Small intestine (tissue), 7 donors: ENCODE measurements around the gene TOMM40L. TPM values are rescaled to one million over a fixed set of nuclear protein-coding genes. Genes with fewer than 3 reads are reported as not detected.
A peak's percentile ranks its signal among the peaks of the same experiment; 100 is the strongest.

Source experiments
- DNase-seq, 2 donors: peaks; one replicate each; pipeline versions ENCODE4 v3.0.0 to v3.0.0-alpha.2; 2013
- FAIRE-seq: peaks from 2 replicates; lab custom pipeline; 2012; peaks lifted over from hg19 to GRCh38; lab: Jason Lieb, UNC
- H3K27ac ChIP-seq, 3 donors: one replicate each; pipeline ENCODE4 v1.5.1; 2013; ENCODE audit warnings: low read length in 2 of 3, mild to moderate bottlenecking in 2 of 3, control low read depth in 1 of 3, inconsistent platforms in 1 of 3, low read depth in 1 of 3, moderate library complexity in 1 of 3
- H3K27me3 ChIP-seq, 3 donors: one replicate each; pipeline ENCODE4 v1.6.1; 2013; ENCODE audit warnings: low read length in 3 of 3, inconsistent platforms in 1 of 3; ENCODE audit not compliant: control insufficient read depth in 3 of 3, insufficient read depth in 3 of 3
- H3K36me3 ChIP-seq, 3 donors: one replicate each; pipeline ENCODE4 v1.6.1; 2013; ENCODE audit warnings: low read length in 3 of 3, inconsistent platforms in 1 of 3, low read depth in 1 of 3, mild to moderate bottlenecking in 1 of 3, moderate library complexity in 1 of 3; ENCODE audit not compliant: control insufficient read depth in 3 of 3, insufficient read depth in 2 of 3
- H3K4me1 ChIP-seq, 3 donors: one replicate each; pipeline ENCODE4 v1.6.1; 2013; ENCODE audit warnings: low read length in 2 of 3, inconsistent platforms in 1 of 3, low read depth in 1 of 3, mild to moderate bottlenecking in 1 of 3, moderate library complexity in 1 of 3; ENCODE audit not compliant: control insufficient read depth in 3 of 3, insufficient read depth in 2 of 3
- H3K4me3 ChIP-seq, 3 donors: one replicate each; pipeline ENCODE4 v1.5.1; 2013; ENCODE audit warnings: low read length in 3 of 3, control low read depth in 1 of 3, inconsistent platforms in 1 of 3, low read depth in 1 of 3, mild to moderate bottlenecking in 1 of 3, moderate library complexity in 1 of 3
- H3K9me3 ChIP-seq, 2 donors: one replicate each; pipeline ENCODE4 v1.6.1; 2013; ENCODE audit warnings: low read depth in 1 of 2, low read length in 1 of 2; ENCODE audit not compliant: control insufficient read depth in 2 of 2, insufficient read depth in 1 of 2
- WGBS, 3 donors: extraction: QIAGEN DNeasy Blood & Tissue Kit; methylation state at CpG; one replicate each; pipeline ENCODE4 v1.1.7; 2013; 5-methylcytosine and 5-hydroxymethylcytosine counted together
- polyA plus RNA-seq, 4 donors: library from polyadenylated mRNA; stranded (reverse) in 3 of 4; unstranded in 1 of 4; fragments of 200-250 nt in 3 of 4; fragments of 120-200 nt in 1 of 4; gene quantifications; one replicate each; pipeline versions ENCODE4 v1.2.1 to v1.2.3, GENCODE V29; 2013
- donor health status: healthy with polysubstance abuse.
- donor health status: control.
- donor health status: control.
- donor health status: Bipolar disorder and iron deficiency.
- donor health status: healthy.

The TOMM40L gene
- polyA plus RNA-seq, 4 donors: 12.4 to 32.9 (median 22.1) TPM

DNA sequence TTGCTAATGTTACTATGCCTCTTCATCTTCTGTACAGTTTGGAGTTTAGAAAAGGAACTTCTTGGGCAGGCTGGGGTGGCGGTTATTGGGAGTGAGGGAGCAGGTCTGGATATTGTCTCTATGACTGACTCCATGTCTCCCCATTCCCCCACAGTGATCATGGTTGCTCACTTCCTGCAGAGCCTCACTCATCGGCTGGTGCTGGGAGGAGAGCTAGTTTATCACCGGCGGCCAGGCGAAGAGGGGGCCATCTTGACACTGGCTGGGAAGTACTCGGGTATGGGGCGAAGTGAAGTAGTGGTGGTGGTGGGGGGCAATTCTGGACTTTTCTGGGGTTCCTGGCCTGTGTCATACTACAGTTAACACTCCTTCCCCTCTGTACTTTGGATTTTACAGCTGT lies 2.2 kb downstream of the TOMM40L start:
- WGBS, 3 donors: 92 to 99% (median 92%) methylated on average over 7 of the region's 7 CpGs
- FAIRE-seq: no peak
- no peaks in the 10 kb centered on the region for H3K9me3 ChIP-seq
- H3K27me3 ChIP-seq: no peaks in the 10 kb centered on the region
- peak in 1 of 2 donors; percentile 33 for DNase-seq
- H3K36me3 ChIP-seq: peaks cover 3 to 41% (median 11%) of the 10 kb centered on the region in 3 donors
- peak overlapping the region in 1 of 3 donors; percentile 5 for H3K4me3 ChIP-seq
- H3K27ac ChIP-seq: peak overlapping the region in 1 of 3 donors; percentile 55
- peaks cover 0 to 59% (median 8%) of the 10 kb centered on the region in 3 donors for H3K4me1 ChIP-seq

DNA sequence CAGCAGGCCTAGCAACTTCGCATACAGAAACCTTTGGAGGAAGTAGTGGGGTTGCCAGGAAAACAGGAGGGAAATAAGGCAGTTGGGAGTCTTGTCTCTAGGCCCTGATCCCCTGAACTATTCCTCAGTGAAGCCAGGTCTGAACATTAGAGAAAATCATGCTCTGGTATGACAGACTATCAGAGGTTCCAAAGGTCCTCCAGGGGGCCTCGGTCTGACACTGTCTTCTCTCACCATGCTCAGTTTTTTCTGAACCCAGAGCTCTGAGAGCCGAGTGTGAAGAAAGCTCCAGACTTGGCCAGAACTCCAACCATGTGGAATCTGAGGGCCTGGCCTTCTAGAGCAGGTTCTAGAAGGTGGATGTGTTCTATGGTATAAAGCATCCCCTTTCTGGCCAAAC lies 4.0 kb downstream of the TOMM40L start:
- DNase-seq (peak in 1 of 2 donors; percentile 51), FAIRE-seq (no peak)
- Histone ChIP-seq H3K4me3 (no peak overlapping the region), H3K4me1 (peaks cover 0 to 46% (median 4%) of the 10 kb centered on the region in 3 donors), H3K27ac (peak overlapping the region in 1 of 3 donors; percentile 55), H3K27me3 (no peaks in the 10 kb centered on the region), H3K9me3 (no peaks in the 10 kb centered on the region), H3K36me3 (peaks cover 3 to 41% (median 11%) of the 10 kb centered on the region in 3 donors)
- WGBS, 3 donors: 59 to 62% (median 62%) methylated on average over 3 of the region's 3 CpGs

DNA sequence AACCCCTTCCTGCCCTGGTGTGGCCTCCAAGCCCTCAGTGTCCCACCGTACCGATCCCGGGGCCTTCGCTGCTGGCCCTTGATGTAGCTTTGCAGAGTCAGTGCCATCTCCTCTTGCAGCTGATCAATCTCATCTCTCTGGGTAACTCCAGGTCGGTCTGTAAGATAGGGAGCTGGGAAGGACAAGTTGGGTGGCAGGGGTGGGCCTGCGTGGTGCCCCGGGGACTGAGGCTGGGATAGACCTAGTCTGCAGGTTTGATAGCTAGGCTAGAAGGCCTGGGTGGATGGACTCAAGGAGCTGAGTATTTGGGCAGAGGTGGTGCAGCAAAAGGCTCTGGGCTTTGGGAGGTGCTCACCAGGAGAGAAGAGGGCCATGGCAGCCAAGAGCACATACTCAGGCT lies 4.9 kb downstream of the TOMM40L start:
- FAIRE-seq (no peak), DNase-seq (no peak)
- WGBS, 3 donors: 95 to 96% (median 96%) methylated on average over 7 of the region's 7 CpGs
- no peaks in the 10 kb centered on the region for H3K27me3 ChIP-seq
- no peaks in the 10 kb centered on the region for H3K9me3 ChIP-seq
- peaks cover 0 to 40% (median 0%) of the 10 kb centered on the region in 3 donors for H3K4me1 ChIP-seq
- no peak overlapping the region for H3K4me3 ChIP-seq
- H3K27ac ChIP-seq: no peak overlapping the region
- peaks cover 3 to 41% (median 11%) of the 10 kb centered on the region in 3 donors for H3K36me3 ChIP-seq

DNA sequence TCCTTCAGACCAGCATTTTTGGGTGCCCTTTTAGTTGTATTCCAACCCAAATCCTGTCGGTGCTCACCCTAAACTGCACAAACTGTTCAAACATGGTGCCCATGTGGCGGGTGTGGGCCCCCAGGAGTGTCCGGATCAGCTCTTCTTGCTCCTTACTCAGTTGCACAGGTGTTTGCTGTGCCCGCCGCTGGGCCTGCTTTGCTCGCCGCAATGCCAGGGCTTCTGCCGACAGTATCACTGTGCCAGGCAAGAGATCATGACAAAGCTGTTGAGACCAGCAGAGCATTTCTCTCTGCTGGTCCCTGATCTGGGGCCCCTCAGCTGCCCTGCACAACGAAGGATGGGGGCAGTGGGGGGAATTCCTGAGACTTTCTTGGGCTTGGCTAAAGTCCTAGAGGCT lies 7.2 kb downstream of the TOMM40L start:
- no peak for DNase-seq
- Histone ChIP-seq H3K9me3 (no peaks in the 10 kb centered on the region), H3K27ac (no peak overlapping the region), H3K27me3 (no peaks in the 10 kb centered on the region), H3K4me1 (peaks cover 0 to 30% (median 0%) of the 10 kb centered on the region in 3 donors), H3K36me3 (peaks cover 3 to 35% (median 11%) of the 10 kb centered on the region in 3 donors), H3K4me3 (no peak overlapping the region)
- WGBS, 3 donors: 86 to 87% (median 86%) methylated on average over 9 of the region's 9 CpGs
- FAIRE-seq: no peak

DNA sequence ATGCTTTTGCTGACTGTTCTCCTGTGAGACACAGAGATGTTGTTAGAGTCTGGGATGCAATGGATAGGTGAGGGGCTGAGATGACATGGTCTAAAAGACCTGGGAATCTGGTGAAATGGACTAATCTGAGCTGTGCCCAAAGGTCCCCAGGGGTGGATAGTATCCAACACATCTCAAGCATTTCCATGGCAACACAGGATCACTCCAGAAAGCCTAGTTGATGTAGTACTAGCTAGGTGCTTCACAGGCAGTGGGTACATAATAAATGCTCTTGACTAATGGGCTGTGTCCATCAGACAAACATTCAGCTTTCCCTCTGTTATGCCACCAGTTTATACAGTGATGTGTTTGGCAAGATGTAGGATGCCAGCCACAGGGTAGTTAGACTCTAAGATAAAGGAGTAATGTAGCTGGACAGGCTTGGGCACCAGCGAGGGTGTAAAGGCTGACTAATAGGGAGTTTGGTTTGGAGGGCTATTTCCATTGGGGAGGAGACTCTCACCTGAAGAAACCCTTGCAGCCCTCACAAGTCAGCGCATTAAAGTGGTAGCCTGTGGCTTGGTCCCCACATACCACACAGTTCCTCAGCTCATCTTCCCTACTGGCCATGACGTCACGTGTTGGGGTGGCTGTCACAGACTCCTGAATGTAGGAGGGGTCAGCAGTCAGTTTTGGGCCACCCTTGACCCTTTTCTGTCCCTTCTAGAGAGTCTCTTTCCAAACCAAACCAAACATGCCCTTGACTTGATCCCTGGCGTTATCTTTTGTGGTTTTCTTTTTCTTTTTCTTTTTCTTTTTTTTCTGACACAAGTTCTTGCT lies 10.3 kb downstream of the TOMM40L start:
- H3K9me3 ChIP-seq: no peaks in the 10 kb centered on the region
- 81 to 85% (median 83%) methylated on average over 5 of the region's 5 CpGs for WGBS, 3 donors
- no peak overlapping the region for H3K27ac ChIP-seq
- no peak overlapping the region for H3K4me3 ChIP-seq
- no peak for FAIRE-seq
- H3K4me1 ChIP-seq: peaks cover 0 to 17% (median 0%) of the 10 kb centered on the region in 3 donors
- no peaks in the 10 kb centered on the region for H3K27me3 ChIP-seq
- H3K36me3 ChIP-seq: peaks cover 0 to 7% (median 0%) of the 10 kb centered on the region in 3 donors
- no peak for DNase-seq

DNA sequence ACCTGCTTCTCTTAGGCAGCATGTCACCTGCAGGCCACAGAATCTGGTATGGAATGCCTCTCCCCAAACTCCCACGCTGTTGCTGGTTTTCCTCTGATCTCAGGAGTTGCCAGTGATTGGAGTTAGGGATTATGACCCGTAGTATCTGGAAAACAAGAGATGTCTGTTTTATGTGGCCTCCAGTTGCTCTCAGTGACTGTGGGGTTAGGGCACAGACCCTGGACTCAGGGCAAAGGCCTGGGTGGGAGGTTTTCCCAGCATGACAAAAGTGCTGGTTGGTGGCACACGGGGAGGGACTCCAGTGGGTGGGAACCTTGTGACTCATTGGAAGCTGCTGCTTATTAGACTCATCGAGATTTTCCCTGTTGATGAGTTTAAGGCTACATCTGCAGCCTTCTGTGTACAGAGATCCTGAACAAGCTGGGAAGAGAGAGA lies 12.2 kb downstream of the TOMM40L start, which contains the start of gene NR1I3:
NR1I3 (minus strand) TSS at position 165 of the 435 bp plus-strand sequence. CDS start 1,638 bp downstream, outside the sequence.
- WGBS, 3 donors: 4 to 54% (median 34%) methylated on average over 4 of the region's 4 CpGs
- peak; percentile 87 to 94 for DNase-seq

DNA sequence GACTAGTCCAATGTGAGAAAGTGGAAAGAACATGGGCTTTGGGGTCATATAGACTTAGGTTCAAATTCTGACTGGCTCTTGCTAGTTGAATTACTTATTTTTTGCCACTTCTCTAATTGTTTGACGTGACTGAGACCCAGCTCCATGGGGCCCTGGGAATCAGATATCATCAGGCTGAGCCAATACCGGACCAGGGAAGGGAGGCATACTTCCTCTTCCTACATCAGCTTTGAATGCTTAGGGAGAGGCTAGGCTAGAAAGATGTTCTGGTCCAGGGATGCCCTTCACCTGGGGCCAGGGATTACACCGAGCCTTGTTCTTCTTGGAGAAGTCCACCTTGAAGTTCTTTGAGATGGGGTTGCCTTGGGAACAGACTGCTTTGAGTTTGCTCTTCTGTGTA lies 15.8 kb downstream of the TOMM40L start:
- Histone ChIP-seq H3K36me3 (no peaks in the 10 kb centered on the region), H3K9me3 (no peaks in the 10 kb centered on the region), H3K27ac (no peak overlapping the region), H3K27me3 (no peaks in the 10 kb centered on the region), H3K4me3 (no peak overlapping the region), H3K4me1 (peaks cover 0 to 15% (median 0%) of the 10 kb centered on the region in 3 donors)
- WGBS, 3 donors: 76 to 96% (median 80%) methylated on average over 3 of the region's 3 CpGs
- DNase-seq: no peak
- FAIRE-seq: no peak

More for the DNA sequence above, 12.2 kb downstream of the TOMM40L start, which contains the start of gene NR1I3:
- no peaks in the 10 kb centered on the region for H3K36me3 ChIP-seq
- H3K4me1 ChIP-seq: peaks cover 0 to 17% (median 0%) of the 10 kb centered on the region in 3 donors
- H3K9me3 ChIP-seq: no peaks in the 10 kb centered on the region
- no peak within 1 kb of the TSS for H3K4me3 ChIP-seq
- H3K27ac ChIP-seq: peak within 1 kb of the TSS in 2 of 3 donors; percentile 16 to 82
- H3K27me3 ChIP-seq: no peaks in the 10 kb centered on the region
- no peak for FAIRE-seq

DNA sequence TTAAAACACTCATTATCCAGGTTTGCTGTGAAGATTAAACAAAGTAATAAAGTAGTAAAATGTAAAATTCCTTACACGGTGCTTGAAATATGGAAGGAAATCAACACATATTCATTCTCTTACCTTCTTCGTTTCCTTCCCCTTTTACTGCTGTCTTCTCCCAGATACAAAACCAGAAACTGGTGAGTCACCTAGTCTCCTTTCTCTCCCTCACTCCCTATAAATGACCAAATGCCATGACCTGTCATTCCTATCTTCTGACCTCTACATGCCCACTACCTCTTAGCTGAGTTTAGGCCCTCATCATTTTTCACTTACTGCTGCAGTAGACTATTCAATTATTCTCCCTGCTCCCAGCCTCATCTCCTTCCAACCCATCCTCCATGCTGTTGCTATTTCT lies 16.5 kb downstream of the TOMM40L start:
- no peaks in the 10 kb centered on the region for H3K36me3 ChIP-seq
- no peak overlapping the region for H3K4me3 ChIP-seq
- no peaks in the 10 kb centered on the region for H3K27me3 ChIP-seq
- WGBS, 3 donors: 63 to 82% (median 78%) methylated on average over 2 of the region's 2 CpGs
- FAIRE-seq: no peak
- DNase-seq: no peak
- no peak overlapping the region for H3K27ac ChIP-seq
- peaks cover 0 to 15% (median 0%) of the 10 kb centered on the region in 3 donors for H3K4me1 ChIP-seq
- H3K9me3 ChIP-seq: no peaks in the 10 kb centered on the region
